HG02981 (cell line): ENCODE measurements around the gene HMCN1.
"Not testable (repeated sequence)": the region's sequence is repeated elsewhere in the genome, so short reads cannot be mapped to it uniquely, and the experiment has no call there.

ENCODE experiments used
- ATAC-seq: cut with Tn5 transposase; IDR thresholded peaks from one replicate; pipeline ENCODE4 v1.9.1; 2021; ENCODE audit warnings: mild to moderate bottlenecking, moderate library complexity; ENCODE audit not compliant: unreplicated experiment

Gene HMCN1

GRCh38 chr1:186183970-186184628, 449.9 kb downstream of the HMCN1 start:
- ATAC-seq = peak; percentile 65

GRCh38 chr1:186186251-186186650, 452.1 kb downstream of the HMCN1 start:
- ATAC-seq = not testable (repeated sequence)

- peak; percentile 60 for ATAC-seq
These were observed 453.4 kb downstream of the HMCN1 start for GRCh38 chr1:186187601-186188000.

GRCh38 chr1:186188004-186188539, 453.9 kb downstream of the HMCN1 start:
- no peak for ATAC-seq

GRCh38 chr1:186188736-186189135, 454.5 kb downstream of the HMCN1 start:
- no peak for ATAC-seq

- ATAC-seq = no peak
These were observed 455.0 kb downstream of the HMCN1 start for GRCh38 chr1:186189156-186189555.

- ATAC-seq = no peak
These were observed 457.3 kb downstream of the HMCN1 start for GRCh38 chr1:186191511-186191910.

- no peak for ATAC-seq
These were observed 459.0 kb downstream of the HMCN1 start for GRCh38 chr1:186193224-186193623.

GRCh38 chr1:186194107-186194756, 460.0 kb downstream of the HMCN1 start:
- peak; percentile 87 for ATAC-seq

- ATAC-seq = no peak
These were observed 461.3 kb downstream of the HMCN1 start for GRCh38 chr1:186195377-186195931.

- no peak for ATAC-seq
These were observed 468.1 kb downstream of the HMCN1 start for GRCh38 chr1:186202271-186202764.

GRCh38 chr1:186202776-186203175, 468.6 kb downstream of the HMCN1 start:
- ATAC-seq = no peak

GRCh38 chr1:186206048-186206570, 471.9 kb downstream of the HMCN1 start:
- ATAC-seq = no peak

GRCh38 chr1:186207391-186208085, 473.3 kb downstream of the HMCN1 start:
- ATAC-seq = no peak

GRCh38 chr1:186208405-186209129, 474.4 kb downstream of the HMCN1 start:
- no peak for ATAC-seq

- ATAC-seq = no peak
These were observed 476.1 kb downstream of the HMCN1 start for GRCh38 chr1:186210258-186210657.

GRCh38 chr1:186211583-186211982, 477.4 kb downstream of the HMCN1 start:
- not testable (repeated sequence) for ATAC-seq

GRCh38 chr1:186212568-186213224, 478.5 kb downstream of the HMCN1 start:
- ATAC-seq = peak; percentile 78

GRCh38 chr1:186213225-186213607, 479.0 kb downstream of the HMCN1 start:
- ATAC-seq = no peak

GRCh38 chr1:186214791-186215190, 480.6 kb downstream of the HMCN1 start:
- ATAC-seq = no peak
